Activated CD8-positive, alpha-beta memory T cell treated with anti-CD3 and anti-CD28 coated beads, Interleukin-2, amount 50 U/mL, for 48 hours (primary cell): ENCODE measurements around the gene FAM171A1.
"Not testable (repeated sequence)": the region's sequence is repeated elsewhere in the genome, so short reads cannot be mapped to it uniquely, and the experiment has no call there.

Experiments
- DNase-seq: peaks from one replicate; pipeline ENCODE4 v3.0.0-alpha.2; 2020

Gene FAM171A1

DNA sequence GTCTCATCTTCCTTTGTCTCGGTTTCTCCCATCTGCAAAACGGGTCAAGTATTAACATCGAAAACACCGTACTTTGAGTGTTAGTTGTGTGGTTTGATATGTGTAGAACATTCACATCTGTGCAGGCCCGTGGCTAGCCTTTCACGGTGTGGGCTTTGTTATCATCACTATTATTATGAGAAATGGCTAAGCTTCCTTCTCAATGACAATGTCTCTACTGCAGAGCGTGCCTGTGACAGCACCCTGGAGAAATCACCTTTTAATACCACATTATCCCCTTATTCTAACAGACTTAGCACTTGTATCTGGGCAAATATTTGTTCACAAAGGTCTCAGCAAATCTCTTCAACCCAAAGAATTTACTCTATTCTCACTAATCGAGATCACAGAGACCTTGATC is 55.8 kb downstream of the FAM171A1 start:
- DNase-seq: no peak

DNA sequence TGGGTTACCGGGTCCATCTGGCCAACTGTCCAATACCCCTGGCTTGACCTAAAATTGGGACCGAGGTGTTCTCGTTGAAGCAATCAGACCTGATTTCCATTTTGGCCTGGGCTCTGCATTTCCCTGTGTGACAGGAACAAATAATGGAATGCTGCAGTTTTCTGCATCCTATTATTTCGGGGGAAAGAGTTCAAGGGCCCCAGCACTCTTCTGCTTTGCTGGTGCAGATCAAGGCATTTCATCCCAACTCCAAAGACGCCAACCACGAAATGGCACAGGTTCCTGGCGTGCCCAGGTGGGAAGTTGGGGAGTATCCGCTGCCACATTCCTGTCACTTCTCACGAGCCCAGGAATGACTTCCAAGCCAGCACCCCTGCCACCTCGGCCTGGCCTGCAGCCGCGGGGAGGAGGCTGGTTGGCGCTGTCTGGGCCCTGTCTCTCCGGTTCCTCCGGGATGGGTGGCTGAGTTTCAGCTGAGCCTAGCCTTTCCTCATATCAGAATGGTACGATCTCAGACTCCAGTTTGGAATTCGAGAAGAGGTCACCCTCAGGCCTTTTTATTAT is 56.5 kb downstream of the FAM171A1 start:
- no peak for DNase-seq

DNA sequence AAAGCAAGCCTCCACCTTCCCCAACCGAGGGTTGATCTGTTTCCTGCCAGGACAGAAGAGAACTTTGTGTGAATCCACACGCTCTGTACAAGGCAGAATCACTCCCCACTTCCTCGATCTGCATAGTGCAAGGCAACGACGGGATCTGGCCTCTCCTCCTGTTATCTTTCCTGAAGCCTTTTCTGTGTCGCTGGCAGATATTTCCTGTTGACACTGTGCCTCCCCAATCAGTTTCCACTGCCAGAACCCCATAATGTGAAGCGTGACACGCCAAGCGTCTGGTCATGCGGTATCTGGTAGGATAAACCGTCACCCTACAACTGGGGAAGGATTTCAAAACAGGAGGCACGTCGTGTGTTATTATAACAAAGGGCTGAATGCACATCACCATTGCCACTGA is 57.2 kb downstream of the FAM171A1 start:
- no peak for DNase-seq

DNA sequence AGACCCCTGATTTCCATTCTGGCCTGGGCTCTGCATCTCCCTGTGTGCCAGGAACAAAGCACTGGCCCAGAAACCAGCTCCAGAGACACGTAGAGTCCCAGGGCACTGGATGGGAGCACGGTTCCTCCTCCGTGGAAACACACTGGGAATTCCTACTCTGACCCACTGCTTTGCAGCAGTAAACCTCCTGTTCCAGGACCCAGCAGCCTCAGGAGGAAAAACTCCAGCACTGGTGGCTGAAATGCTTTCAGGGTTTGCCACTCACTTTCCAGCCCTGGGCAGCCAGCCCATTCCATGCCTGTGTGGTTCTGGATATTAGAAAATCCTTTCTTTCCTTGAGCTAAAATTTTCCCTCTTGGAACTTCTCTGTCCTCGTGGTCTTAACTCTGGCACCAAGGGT is 58.0 kb downstream of the FAM171A1 start:
- no peak for DNase-seq

DNA sequence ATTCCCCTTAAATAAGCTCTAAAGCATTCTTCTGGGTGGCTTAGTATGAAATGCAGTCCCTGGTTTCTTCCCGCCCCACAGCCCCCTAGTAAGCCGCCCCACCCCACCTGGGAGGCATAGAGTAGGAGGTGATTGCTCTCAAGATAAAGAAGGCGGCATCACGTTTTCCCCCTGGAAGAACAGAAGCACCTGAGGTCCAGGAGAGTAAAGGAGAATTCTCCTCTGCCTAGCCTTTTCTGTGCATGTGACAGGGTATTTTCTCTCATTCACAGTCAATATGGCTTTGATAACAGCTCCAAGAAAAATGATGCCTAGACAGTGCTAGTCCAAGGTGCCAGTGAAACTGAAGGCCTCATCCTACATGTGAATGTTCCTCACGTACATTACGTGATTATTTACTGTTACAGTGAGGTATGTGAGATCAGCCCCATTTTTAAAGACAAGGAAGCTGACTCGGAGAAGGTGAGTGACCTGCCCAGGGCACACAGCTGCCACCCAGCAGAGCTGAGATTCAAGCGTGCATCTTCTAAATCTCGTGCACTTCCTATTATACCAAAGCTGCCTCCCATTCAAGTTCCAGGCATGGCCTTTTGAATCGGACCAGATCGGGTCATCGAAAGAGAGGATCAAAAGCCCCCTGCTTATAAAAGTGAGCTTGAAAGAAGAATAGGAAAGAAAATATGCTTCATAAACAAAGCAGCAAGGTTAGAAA is 59.4 kb downstream of the FAM171A1 start:
- DNase-seq: no peak

DNA sequence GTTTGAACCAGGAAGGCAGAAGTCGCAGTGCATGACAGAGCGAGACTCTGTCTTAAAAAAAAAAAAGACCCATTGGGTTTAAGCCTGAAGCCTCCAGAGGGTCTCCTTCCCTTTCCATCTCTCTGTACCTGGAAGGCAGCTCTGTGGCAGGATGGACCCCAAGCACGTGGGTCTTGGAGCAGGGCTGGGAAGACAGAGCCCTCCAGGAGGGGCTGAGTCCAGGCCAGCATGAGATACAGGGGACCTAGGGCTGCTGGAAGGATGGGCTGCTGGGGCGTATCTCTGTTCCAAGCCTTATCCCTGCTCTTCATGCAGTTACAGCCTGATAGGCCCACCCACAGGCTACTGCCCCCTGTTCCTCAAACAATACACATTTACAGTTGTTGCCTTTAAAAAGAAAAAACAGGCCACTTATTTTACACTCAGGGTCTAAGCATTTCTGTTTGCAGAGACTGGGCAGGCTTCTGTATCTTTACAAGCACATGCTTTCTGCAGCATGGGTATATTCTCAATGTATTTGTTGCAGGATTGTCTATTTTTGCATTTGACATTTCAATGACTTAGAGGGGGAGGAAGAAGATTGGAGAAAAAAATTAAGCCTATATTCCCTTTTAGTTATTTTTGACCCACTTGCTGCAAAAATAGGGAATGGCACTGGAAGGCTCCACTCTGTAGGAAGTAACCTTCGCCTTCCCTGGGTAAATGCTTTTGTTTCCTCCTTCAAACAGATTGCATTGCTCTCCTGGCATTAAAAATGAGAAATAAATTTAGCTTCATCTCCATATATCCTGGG is 60.1 kb downstream of the FAM171A1 start:
- no peak for DNase-seq

DNA sequence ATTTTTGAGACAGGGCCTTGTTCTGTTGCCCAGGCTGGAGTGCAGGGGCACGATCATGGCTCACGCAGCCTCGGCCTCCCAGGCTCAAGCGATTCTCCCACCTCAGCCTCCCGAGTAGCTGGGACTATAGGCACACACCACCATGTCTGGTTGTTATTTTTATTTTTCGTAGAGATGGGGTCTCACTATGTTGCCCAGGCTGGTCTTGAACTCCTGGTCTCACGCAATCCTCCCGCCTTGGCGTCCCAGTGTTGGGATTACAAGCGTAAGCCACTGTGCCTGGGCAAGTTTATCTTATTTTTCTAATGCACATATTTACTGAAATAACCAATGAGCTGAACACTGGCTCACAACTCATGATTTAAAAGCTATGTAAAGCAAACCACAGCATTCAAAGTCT is 61.9 kb downstream of the FAM171A1 start:
- no peak for DNase-seq

DNA sequence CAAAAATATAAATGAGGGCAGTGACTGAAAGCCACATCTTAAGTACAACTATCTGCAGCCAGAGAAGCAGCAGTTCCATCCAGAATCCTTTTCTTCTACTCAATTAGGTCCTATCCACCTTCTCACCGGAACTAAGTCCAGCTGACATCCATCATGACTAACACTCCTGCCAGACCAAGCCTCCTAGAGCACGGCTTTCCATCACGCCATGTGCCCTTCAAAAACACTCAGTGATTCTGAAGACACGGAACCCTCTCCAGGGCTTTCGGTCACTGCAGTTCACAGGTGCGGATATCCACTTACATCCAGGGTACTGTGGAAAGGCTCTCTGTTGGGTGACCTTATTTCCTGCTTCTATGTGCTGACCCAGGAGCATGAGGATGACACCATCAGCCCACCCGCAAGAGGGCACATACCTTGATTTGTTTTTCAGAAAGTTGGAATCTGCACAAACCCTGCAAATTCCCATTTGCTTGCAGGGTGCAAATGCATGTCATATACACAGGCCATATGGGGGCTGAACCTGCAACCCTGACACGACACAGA is 64.3 kb downstream of the FAM171A1 start:
- no peak for DNase-seq

DNA sequence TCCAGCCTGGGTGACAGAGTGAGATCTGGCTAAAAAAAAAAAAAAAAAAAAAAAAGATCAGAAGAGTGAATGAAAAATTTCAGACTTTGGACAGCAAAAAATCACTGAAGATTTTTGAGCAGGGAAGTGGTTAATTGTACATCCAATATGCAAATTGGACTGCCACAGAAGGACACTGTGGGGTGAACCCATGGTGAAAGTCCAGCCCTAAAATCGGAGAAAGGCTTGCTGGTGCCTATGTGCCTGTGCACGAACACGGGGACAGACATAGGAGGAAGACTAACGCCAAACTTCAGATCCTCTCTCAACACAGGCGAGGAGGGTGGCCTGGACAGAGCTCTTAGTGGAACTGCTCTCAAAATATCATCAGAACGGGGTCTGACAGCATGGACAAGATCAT is 65.5 kb downstream of the FAM171A1 start:
- DNase-seq: no peak

DNA sequence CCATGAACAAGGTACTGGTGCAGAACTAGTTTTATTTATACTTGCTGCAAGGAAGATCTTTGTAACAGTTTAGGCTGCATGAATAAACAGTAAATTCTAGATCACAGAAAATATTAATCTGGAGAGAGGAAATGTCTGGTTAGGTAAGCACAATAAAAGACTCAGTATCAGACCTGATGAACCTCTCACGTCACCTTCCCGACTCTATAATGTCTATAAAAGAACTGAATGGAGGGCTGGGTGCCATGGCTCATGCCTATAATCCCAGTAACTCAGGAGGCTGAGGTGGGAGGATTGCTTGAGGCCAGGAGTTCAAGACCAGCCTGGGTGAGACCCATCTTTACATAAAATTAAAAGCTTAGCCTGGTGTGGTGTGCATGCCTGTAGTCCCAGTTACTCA is 65.9 kb downstream of the FAM171A1 start:
- DNase-seq: no peak

DNA sequence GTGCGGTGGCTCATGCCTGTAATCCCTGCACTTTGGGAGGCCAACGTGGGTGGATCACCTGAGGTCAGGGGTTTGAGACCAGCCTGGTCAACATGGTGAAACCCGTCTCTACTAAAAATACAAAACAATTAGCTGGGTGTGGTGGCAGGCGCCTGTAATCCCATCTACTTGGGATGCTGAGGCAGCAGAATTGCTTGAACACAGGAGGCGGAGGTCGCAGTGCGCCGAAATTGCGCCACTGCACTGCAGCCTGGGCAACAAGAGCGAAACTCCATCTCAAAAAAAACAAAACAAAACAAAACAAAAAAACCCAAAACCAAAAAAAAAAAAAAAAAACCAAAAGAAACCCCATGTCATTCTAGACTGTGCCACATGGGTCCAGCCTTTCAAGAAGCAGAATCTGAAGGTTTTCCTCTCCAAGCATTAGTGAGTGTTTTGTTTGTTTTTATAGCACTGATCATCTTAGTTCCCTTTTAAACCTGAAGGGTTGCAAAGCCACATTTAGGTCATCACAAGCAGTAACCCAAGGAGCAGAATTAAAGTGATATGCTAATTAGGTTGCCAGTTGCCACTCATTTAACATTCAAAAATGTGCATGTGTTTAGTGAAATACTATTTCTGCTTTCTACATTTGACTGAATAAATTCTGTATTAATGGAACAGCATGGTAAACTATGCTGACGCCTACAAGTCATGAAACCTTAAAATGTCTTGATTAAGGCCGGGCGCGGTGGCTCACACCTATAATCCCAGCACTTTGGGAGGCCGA is 68.7 kb downstream of the FAM171A1 start:
- DNase-seq: not testable (repeated sequence)

DNA sequence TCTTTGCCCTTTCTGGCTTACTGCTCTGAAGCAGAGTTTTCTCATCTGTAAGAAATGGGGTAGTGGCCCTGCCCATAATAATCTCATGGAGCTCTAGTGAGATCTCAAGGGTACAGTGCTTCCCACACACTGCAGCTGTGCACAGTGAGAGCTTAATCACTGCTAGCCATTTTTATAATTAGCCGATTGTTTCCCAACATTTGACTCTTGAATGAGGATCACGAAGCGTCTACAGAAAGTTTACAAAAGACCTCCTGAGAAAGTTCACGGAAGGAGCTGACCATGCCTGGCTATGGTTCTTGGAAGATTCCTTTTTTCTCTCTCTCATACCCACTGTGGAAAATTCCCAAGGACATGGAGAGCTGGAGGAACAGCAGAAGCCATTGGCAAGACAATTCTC is 70.4 kb downstream of the FAM171A1 start:
- DNase-seq: no peak

DNA sequence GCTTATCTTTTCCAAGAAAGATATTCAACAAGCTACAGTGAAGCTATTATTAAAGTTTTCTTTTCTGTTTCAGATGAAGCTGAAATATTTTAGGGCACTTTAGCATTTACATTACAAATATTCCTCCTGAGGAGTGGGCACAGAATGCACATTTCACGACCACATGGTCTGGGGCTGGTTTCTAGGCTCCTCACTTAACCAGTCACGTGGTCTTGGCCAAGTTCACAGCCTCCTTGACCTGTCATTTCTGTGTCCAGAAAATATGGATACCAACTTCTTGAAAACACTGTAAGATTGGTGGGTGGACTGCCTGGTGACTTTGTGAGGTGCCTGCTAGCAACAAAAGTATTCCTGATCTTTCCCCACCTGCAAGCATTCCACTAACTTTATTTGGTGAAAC is 70.9 kb downstream of the FAM171A1 start:
- DNase-seq: no peak

DNA sequence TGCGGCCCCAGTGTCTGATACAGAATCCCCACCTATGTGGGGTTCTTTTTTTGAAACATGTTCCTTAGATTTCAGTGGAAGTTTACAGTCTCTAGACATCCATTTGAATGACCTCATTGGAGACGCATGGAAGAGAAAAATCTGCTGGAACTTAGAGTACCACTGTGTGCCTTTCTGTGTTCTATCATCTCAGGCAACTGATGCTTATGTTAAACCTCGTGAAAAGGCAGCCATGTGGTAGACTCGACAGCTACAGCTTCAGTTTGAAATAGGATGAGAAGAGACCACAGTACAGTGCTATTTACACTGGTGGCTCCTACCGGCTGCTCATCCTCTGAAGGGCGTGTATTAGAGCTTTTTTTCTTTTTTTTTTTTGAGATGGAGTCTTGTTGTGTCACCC is 74.4 kb downstream of the FAM171A1 start:
- no peak for DNase-seq

DNA sequence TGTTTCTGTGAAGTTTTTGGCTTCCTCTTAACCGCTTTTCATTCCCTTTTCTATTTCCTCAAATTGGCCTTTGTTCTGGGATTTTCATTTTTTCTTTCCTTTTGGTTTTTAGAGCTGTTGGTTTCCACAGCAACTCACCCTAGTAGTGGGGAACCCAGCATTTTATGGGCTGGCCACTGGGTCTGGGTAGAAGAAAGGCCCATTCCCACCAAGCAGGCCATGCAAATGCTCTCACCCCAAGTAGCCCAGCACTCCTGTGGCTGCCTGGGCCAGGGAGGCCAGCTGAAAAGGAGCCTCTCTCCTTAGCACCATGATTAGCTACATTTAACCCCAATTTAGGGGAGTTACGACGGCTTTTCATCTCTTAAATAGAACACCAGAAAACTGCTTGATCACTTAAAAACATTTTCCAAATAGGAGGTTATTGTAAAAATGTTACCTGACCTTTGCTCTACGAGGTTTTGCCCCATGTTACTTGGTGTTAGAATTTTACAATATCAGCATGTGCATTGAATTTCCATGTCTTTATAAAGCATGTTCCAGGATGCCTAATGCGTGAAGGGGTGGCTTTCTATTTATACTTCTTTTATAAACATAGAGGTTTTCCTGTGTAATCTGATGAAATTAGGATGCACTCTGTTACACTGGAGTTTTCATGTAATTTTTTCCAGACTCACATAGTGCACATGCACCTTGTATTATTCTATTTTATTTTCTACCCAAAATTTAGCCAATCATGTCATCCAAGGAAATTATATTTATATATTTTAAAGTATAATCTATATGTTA is 75.4 kb downstream of the FAM171A1 start:
- no peak for DNase-seq

DNA sequence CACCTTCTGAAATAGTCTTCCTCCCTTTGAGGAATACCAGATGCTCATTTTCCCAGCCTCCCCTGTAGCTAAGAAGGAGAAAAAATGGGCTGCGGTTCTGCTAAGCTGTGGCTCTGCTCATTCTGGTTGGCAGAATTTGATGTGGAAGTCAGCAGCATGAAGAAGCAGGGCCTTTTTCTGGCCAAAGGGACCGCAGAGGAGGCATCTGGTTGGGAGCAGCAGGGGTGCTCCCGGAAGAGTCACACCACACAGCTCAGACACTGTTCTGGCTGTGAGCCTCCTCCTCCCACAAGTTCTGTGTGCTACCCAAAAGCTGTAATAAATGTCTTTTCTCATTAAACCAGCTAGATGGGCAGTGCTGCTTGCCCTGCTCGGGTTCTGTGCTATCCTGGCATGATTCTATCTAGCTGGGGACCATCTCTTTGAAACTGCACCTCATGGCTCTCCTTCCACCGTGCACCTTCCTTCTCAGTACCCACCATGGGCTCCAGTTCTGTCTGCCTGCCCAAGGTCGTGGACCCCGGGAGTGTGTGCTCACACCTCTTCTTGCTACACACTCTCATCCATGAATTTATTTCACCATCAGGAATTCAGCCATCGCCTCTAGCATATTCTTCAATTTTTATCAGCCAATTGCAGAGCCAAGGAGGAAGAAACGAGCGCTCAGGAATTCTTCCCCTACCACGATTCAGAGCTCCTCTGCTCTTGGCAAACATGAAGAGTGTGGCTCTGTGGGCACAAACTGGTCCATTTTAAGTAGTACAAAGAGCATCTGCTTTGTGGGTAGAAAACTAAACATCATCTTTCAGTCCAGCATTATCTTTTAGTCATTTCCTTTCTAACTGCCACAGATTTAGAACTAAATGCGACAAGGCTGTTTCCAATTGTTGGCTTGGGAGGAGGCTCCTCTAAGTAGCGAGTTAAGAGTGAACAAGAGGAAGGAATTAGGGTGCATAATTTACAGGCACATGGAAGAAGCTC is 76.9 kb downstream of the FAM171A1 start:
- DNase-seq: no peak

DNA sequence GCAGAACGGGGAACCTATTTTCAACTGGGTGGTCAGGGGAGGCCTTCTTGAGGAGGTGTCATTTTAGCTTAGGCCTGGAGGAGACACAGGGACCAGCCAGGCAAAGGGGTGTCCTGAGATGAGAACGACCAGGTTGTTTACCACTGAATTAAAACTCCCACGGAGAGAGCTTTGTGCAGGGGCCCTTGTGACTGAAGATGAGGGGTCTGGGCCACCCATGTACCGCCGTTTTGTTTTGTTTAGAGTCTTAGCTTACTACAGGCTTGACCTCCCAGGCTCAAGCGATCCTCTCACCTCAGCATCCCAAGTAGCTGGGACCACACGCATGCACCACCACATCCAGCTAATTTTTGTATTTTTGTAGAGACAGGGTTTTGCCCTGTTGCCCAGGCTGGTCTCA is 80.4 kb downstream of the FAM171A1 start:
- no peak for DNase-seq

DNA sequence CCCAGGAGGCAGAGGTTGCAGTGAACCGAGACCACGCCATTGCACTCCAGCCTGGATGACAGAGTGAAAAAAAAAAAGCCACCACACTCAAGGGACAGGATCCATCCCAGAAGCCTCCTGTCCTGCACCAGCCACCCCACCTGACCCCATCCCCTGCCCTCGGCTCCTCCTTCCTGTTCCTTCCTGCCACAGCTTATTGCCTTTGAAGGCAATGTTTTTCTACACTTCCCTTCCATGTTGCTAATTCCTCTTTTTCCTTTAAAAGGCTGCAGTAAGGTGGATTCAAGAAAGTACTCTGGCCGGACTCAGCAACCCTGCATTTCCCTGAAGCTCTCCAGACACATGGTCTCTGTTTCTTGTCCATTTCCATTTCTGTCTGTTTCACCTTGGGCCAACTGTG is 80.9 kb downstream of the FAM171A1 start:
- DNase-seq: no peak

DNA sequence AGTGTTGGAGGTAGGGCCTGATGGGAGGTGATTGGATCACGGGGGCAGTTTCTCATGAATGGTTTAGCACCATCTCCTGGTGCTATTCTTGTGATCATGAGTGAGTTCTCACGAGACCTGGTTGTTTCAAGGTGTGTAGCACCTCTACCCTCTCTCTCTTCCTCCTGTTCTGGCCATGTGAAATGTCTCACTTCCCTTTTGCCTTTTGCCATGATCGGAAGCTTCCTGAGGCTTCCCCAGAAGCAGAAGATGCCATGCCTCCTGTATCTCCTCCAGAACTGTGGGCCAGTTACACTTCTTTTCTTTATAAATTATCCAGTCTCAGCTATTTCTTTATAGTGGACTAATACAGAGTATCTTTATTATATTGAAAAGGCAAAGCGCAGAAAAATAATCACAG is 90.1 kb downstream of the FAM171A1 start:
- no peak for DNase-seq

DNA sequence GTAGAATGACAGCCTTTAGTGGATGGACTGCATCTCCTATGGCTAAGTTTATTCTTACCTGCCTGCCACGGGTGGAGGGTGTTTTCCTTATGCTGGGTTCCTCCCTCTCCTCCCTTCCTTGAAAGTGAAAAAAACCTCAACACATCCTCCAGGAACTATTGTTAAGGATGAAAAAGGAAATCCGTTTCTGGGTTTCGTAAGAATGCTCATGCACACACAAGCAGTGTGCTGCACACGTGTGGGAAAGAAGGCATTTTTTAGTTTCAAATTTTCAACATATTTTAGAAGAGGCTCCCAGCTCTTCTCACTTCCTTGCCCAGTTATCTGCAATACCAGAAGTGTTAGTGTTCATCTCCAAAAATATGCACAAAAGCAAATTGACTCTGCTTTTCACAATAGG is 90.6 kb downstream of the FAM171A1 start:
- DNase-seq: no peak

DNA sequence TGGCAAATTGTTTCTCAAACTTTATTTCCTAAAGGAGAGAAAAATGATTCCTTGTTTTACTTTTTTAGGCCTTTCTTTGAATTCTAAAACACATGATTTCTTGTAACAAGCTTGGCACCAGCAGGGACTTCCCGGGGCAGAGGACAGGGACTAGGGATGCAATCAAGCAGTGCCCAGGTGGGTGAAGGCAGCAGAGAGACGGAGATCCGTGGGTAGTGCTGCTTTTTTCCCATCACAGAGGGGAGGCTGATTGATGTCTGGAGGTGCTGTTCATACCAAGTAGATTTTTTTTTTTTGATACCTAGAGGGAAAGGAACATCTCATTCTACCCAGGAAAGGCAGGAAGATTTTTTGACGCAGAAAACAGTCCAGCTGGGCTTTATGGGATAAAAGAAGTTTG is 91.9 kb downstream of the FAM171A1 start:
- DNase-seq: no peak
